NCI-H2196 treated with DMSO at 0.1 percent for 48 hours (cell line): ENCODE results near the gene TOMM7.
"Not testable (repeated sequence)": the region's sequence is repeated elsewhere in the genome, so short reads cannot be mapped to it uniquely, and the experiment has no call there.

Experiments
- DNase-seq: peaks from one replicate; lab custom pipeline; 2025; ENCODE audit not compliant: unreplicated experiment; lab: John Stamatoyannopoulos, UW

Gene TOMM7

DNA sequence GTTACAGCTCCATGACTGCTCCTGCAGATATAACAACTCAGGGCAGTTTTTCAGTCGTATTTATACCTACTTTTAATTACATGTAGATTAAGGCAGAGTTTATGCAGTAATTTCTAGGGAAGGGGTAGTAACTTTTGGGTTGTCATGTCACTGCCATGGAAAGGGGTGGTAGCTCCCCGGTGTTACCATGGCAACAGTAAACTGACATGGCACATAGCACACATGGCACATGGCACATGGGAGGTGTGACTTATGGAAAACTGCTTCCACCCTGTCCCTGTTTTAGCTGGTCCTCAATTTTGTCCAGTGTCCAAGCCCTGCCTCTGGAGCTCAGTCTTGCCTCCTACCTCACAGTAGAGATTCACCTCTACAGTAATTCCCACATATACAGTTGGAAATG lies 3.9 kb upstream of the TOMM7 start:
- DNase-seq, result no peak

- no peak for DNase-seq
Observed at GRCh38 chr7:22824760-22825159, 2.1 kb upstream of the TOMM7 start.

DNA sequence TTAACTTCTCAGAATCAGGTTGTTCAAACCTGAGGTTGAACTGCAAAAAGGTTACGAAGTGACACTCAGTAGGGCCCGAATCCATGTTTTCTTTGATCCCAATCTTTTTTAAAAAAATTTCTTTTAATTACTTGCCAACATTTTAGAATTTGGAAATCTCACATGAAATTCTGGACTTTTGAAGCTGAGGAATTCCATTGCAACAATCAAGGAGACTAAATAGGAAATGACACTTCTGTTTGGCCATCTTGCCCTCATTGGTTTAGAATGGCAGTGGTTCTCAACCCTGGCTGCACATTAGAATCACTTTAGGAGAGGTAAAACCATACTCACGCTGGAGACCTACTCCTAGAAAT lies 471 bp upstream of the TOMM7 start:
- DNase-seq, result no peak

GRCh38 chr7:22821702-22822485 lies 755 bp downstream of the TOMM7 start:
- DNase-seq, result no peak

GRCh38 chr7:22819476-22819875 lies 3.2 kb downstream of the TOMM7 start:
- DNase-seq, result no peak

DNA sequence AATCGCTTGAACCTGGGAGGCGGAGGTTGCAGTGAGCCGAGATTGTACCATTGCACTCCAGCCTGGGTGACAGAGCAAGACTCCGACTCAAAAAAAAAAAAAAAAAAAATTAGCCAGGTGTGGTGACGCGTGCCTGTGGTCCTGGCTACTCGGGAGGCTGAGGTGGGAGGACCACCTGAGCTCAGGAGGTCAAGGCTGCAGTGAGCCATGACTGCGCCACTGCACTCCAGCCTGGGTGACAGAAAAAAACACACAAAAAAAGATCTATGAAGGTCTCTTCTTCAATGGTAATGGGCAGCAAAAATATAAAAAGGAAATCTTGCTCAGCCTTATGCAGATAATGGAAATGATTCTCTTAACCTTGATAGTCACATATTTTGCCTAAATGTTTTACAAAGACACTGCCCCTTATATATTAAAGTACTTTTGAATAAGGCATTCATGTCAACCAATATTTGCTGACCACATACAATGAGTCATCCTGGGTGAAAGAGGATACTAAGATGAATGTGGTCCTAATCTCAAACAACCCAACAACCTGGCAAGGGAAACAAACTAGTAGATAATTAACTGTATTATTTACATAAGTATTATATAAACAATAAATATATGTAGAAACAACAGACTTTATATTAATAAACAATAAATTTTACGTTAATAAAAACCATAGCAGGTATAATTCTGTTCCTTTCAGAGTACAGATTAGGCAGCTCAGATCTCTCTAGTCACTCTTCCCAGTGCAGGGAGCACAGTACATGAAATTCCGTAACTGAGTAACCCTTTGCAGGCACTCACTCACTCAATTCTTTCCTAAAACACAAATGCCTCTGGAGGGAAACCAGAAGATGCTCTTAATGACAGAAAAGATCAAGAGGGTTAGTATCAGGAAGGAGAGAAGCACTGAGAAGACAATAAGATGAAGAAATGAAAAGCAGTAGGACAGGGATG lies 8.1 kb downstream of the TOMM7 start:
- DNase-seq, result peak; percentile 31

DNA sequence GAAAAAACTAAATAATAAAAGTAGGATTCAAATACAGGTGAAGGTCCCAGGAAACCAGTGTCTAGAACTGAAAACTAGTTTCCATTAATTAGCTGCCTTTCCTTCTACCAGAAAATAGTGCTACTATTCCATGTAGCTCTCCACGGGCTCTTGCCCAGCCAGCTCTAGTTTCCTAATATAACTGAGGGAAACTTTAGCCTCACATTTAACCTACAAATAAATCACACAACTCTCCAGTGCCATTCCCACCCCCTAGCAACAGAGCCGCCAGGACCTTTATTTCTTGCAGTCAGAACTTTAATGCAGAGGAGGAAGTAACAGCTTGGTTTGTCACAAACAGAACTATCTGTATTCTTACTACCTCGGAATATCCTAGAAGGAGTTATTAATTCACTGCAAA lies 10.3 kb downstream of the TOMM7 start:
- DNase-seq, result no peak

GRCh38 chr7:22811746-22812280 lies 10.8 kb downstream of the TOMM7 start:
- no peak for DNase-seq

DNA sequence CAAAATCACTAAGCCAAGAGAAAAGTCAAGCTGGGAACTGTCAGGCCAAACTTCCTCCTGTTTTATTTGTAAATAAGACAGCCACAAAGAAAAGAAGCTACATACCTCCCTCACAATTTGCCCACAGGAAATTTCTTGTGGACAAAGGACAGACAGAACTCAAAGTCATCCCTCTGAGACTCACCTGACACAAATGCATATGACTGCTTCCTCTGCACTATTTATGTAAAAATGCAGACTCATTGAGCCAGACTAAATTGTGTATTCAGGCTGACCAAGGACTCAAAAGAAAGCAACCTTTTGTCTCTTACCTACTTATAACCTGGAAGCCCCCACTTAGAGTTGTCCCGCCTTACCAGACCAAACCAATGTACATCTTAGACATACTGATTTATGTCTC lies 11.8 kb downstream of the TOMM7 start:
- no peak for DNase-seq

GRCh38 chr7:22809902-22810642 lies 12.6 kb downstream of the TOMM7 start:
- no peak for DNase-seq

GRCh38 chr7:22808140-22808539 lies 14.5 kb downstream of the TOMM7 start:
- no peak for DNase-seq

DNA sequence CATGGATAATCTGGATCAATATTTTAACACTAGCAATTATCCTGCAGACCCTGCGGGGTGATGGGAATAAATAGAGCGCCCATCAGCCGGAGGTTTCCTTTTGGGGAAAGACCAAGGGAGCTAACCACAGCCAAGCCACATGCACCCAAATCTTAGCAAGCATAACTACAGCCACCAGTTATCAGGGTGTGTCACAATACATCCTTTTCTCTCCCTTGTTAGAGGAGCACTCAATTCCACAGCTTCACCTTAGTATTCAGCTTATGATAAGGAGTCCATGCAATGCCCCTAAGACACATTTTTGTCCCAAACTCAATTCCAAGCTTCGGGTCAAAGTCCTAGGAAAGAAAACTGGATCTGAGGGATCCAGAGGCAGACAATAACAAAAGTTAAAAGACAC lies 15.9 kb downstream of the TOMM7 start:
- DNase-seq, result no peak

DNA sequence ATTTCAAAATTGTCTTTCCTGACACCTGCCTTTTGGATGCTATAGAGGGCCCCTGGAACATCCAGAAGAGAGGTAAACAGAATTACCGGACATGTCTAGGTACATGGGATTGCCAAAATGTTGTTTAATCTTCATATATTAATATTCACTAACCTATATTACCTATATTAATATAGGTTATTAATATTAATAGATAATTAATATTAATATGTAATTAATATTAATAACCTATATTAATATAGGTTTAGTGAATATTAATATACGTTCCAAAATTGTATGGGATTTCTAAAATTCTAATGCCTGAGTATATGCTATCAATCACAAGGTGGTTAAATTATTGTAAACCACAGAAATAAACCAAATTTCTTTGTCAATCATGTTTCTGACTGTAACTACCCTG lies 17.4 kb downstream of the TOMM7 start:
- DNase-seq, result no peak

- DNase-seq, result not testable (repeated sequence)
Observed at GRCh38 chr7:22802831-22803230, 19.8 kb downstream of the TOMM7 start.

GRCh38 chr7:22802426-22802825 lies 20.2 kb downstream of the TOMM7 start:
- DNase-seq, result no peak

- DNase-seq, result no peak
Observed at GRCh38 chr7:22801912-22802311, 20.7 kb downstream of the TOMM7 start.

DNA sequence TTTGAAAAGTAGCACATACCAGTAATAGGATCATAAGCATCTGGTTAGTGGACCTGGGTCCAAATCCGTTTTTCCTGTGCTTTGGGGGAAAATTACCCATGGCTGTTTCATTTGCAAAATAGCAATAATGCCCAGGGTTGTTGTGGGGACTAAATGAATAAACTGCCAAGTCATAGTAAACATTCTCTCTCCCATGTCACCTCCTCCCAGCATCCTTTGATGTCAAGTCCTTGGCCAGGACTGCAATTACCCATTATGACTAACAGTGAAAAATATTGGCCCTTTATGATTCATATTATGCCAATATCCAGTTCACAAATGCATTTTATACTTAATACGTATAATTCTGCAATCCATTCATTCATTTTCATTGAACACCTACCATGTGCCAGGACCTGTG lies 23.0 kb downstream of the TOMM7 start:
- no peak for DNase-seq

GRCh38 chr7:22793593-22794462 lies 28.8 kb downstream of the TOMM7 start:
- DNase-seq, result no peak

- DNase-seq, result no peak
Observed at GRCh38 chr7:22791204-22792158, 31.2 kb downstream of the TOMM7 start.
